ENCODE results near the gene IL16.
"Not testable (repeated sequence)": the region's sequence is repeated elsewhere in the genome, so short reads cannot be mapped to it uniquely, and the experiment has no call there.

IL16 gene

DNA sequence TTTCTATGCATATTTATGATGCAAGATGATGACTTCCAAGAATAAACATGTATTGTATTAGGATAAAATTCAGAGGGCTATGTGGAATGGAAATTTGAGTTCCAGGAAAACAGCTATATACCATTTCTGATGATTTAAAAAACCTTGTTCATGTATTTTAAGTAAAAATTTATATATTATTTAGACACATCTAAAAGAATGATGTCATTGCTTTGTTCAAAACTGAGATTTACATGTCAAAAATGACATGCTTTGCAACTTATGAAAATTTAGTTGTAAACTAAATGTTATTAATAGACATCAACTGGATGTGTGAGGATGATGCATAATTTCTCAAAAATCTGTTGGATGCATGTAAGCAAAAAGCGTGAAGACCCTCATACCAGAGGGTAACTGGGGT, 125.0 kb downstream of the IL16 start:
- no peak for DNase-seq

- DNase-seq, result no peak
Measured at GRCh38 chr15:81322676-81323253, 126.1 kb downstream of the IL16 start.

DNA sequence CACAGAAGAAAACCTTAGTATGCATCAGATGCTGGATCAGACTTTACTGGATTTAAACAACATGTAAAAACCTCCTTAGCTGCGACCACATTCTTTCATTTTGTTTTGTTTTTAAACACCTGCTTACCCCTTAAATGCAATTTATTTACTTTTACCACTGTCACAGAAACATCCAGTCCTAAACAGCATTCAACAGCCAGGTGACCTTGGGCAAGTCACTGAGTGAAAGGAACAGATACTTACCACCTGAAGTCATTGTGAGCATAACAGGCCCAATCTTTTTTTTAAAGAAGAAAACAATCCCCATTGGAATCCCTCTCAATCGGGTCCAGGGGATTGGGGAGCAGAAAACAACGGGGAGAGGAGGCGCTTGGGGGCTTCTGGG, 126.9 kb downstream of the IL16 start:
- no peak for DNase-seq

DNA sequence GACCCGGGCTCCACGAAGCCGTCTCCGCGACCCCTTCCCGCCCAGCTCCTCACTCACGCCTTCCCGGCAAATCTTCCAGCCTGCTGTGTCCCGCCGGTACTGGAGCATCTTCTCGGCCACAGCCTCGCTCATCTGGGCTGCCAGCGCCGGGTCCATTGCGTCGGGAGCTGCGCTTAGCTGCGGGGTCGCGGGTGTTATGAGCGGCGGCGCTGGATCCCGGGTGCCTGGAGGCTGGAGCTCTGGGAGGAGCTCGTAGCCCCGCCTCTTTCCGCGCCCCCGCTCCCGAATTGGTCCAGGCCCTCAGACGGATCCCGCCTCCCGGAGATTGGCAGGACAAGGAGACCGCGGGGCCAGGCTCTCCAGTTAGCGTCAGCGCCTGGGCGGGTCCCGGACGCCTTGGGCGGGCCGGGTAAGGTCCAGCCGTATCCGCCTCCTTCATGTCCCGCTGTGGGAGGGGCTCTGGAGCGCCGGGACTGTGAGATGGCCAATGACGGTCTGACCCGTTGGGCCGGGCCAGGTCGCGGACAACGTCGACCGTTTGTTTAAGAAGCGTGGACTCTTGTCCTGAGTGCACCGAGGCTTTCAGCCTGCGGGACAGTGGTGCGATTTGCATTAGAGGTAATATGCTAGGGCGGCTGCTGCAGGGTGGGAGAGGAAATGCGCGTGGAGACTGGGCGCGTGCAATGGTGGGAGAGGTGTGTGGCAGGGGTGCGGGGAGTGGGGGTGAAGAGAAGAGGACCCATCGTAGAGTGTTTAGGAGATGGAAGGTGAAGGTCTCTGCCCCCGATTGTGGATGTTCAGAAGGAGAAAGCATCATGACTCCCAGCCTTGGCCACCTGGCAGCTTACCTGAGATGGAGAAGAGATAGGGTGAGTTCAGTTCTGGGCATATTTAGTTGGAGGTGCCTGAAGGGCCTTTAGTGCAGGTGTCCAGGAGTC, 127.5 kb downstream of the IL16 start, which contains the start of gene STARD5:
Gene STARD5, minus strand, starts transcription at position 198 of the 938 bp plus-strand sequence. Its CDS starts 42 bp downstream, at position 156.
- DNase-seq, result peak; percentile 99

GRCh38 chr15:81326466-81327212, 130.0 kb downstream of the IL16 start:
- no peak for DNase-seq

- DNase-seq, result no peak
Measured at GRCh38 chr15:81327516-81327915, 130.8 kb downstream of the IL16 start.

DNA sequence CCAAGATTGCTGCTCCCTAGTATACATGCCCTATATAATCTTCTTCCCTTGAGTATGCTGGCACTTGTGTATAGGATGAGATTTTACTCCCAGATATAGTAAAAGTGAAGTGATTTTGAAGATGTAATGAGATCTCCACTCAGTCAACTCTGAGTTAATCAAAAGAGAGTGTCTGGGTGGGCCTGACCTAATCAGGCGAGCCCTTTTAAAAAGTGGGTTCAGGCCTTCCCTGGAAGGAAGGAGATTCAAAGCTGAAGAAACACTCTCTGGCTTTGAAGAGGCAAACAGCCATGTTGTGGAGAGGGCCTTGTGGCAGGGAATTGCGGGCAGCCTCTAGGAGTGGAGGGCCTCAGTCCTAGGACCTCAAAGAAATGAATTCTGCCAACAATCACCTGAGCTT, 132.8 kb downstream of the IL16 start:
- DNase-seq, result no peak

DNA sequence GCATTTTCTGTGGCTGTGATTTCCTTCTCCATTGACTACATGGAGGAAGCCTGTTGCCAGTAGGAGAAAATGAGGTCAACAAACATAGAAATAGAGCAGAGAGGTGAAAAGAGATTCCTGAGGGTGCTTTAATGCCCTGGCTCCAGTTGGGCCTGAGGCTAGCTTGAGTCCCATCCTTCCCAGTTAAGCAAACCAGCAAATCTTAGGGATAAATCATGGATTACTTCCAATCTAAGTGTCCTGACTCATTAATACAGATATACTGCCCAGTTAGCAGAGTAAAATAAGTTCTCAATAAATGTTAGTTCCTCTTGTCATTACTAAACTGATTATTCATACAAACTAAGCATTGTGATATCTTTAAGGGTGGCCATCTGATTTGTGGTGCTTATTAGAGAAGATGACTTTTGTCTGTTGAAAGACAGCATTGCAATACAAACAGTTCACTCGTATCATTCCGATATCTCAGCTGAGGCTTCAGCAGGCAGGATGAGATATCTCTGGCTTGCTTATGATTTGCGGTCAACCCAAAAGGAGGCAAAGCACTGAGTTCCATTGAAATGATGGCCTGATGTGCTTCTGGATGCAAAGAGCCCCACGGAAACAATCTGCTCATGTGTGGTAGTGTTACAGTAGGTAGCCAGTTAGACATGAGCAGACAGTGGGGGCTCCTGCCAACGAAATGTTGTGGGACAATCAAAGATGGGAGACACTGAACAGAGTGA, 133.8 kb downstream of the IL16 start:
- no peak for DNase-seq

GRCh38 chr15:81331141-81331540, 134.5 kb downstream of the IL16 start:
- not testable (repeated sequence) for DNase-seq

- DNase-seq, result no peak
Measured at GRCh38 chr15:81331600-81331999, 134.9 kb downstream of the IL16 start.

- no peak for DNase-seq
Measured at GRCh38 chr15:81332326-81332725, 135.6 kb downstream of the IL16 start.

DNA sequence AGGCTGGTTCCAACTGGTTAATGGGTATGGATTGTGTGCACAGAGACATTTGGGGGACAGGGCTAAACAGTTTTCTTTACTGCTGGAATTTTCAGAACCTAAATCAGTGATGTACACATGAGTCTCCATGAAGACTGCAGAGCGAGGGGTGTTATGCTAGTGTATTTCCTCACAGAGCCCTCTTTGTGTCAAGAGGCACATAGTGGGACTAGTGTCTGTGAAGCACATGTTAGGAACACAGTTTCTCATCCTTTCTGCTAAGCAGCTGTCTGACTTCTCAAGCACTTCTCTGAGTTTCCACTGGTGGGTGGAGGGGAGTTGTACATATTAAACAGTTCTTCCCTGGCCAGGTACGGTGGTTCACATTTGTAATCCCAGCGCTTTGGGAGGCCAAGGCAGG, 136.7 kb downstream of the IL16 start:
- DNase-seq, result no peak

DNA sequence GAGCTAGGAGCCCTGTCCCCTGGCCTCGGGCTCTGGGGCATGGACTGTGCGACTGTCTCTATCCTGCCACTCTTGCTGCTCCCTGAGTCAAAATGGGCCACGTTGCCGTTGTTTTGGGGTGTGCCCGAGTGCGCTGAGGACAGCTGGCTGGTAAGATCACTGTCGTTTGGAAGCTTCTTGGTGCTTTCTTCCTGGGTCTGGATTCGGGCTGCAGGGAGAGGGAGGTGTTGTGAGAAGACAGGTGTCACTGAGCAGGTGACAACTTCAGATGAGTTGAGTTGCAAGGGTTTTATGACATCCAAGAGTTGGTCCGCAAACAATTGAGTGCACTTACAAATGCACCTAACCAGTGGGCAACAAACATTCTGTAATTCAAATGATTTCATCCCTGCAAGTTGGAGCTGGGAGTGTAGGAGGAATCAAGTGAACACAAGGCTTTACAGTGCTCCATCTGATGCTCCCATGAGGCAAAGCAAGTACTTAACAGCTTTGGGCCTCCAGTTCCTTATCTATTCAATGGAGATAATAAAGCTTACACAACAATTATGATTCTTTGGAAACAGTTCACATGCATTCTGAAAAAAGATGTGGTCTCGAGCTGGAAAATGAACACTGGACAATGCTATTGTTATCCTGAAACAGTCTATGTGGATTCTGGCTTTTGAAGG, 138.2 kb downstream of the IL16 start:
- no peak for DNase-seq

GRCh38 chr15:81335631-81336030, 139.0 kb downstream of the IL16 start:
- DNase-seq, result no peak

DNA sequence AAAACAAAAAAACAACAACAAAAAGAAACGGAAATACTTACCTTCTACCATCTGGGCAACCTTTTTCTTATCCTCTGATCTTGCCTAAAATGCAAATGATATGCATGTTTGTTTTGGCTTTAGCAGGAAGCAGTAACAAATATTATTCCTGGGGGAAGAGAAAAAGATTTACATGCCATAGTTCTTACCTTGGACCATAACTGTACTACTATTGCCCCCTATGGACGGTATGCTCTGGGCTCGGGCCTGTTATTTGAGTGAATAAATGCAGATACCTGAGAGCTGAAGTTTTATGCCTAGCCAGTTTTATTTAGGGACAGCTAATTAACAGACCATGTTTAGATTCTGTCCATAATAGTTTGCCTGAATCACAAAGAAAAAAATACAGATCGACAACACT, 139.9 kb downstream of the IL16 start:
- DNase-seq, result no peak

DNA sequence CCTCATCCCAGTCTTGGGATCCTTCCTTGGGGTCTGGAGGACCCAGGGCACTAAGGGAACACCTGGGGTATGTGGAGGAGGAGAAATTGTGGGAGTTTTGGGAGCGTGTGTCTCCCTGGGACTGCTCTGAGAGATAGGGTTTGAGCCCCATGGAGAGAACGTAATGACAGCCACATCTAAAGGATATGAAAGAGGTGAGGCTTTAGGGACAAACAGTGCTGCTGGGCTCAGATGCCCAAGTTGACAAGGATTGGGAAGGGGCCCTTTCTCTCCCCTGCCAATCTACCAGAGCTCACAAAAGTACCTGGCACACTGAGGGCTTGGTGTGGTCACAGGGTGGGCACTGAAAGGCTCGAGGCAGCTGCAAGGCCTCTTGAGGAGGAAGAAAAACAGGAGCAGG, 140.6 kb downstream of the IL16 start:
- no peak for DNase-seq

DNA sequence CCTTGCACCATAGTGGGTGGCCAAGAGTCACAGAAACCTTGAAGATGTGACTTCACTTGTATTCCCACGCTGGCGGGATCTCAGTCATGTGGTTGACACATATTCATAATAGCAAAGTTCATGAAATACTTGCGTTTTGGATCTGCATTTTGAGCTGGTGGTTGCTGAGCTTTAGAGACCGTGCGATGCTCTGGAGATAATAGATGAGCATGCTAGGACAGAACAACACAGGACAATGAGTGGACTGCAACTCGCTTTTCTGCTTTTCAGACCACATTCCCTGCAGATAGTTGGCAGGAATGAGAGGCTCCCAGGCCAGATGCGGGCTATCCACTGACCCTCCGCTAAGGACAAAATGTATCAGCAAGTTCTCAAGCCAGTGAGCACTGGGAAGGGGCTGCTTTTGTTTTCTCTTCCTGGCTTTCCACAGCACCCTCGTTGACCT, 141.1 kb downstream of the IL16 start:
- DNase-seq, result peak; percentile 37

DNA sequence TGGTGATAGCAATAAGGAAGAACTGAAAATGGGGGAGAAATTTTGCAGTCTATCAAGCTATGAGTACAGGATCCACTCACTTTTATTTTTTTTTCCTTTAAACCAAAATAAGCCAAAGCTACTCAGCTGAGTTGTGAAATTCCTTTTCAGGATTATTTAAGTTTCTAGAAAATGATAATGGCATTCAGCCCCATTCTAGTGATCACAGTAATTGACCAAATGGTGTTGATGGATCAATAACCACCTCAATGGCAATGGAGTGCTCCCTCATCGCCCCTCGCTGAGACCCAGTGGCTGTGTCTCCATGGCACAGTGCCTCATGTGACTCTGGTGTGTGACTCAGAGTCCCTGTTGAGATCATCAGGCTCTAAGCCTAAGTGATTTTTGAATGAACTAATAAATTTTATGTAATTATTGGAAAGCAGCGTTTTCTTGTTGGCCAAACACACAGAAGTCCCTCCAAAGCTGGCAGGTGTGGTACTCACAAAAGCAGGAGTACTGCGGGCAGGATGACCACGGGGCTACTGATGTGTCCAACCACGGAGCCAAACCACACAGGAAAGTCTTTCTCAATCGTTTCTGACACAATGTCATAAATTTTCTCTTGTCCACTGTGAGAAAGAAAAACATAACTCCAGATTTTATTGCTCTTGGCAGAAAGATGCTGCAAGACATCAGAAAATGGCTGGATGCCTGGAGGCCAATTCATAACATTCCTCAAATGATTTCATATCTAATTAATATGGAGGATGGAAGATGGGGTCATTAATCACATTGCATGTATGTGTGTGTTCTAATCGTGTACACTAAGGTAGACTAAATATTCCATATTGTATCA, 141.7 kb downstream of the IL16 start:
- DNase-seq, result peak; percentile 61

GRCh38 chr15:81339321-81339720, 142.6 kb downstream of the IL16 start:
- no peak for DNase-seq

GRCh38 chr15:81339851-81340250, 143.2 kb downstream of the IL16 start:
- no peak for DNase-seq

GRCh38 chr15:81341351-81341750, 144.7 kb downstream of the IL16 start:
- no peak for DNase-seq
